HCT116 (cell line): ENCODE results near the gene URAD. TPM values are rescaled to one million over a fixed set of nuclear protein-coding genes. Genes with fewer than 3 reads are reported as not detected.

Source experiments
- ATAC-seq: fragments of 200-7000 bp; cut with Tn5 transposase; 2 replicates; pipeline ENCODE4 v1.9.1; 2020; ENCODE audit warnings: mild to moderate bottlenecking, moderate library complexity
- BruUV-seq: library from RNA; stranded (reverse); fragments of 400-500 nt; replicated peaks from 2 replicates; lab custom pipeline; 2021; lab: Mats Ljungman, UMichigan
- CTCF ChIA-PET: fragments of 300-600 bp; sonication (Branson Sonifier 250); formaldehyde crosslinking; loops from one replicate; lab custom pipeline; 2021; ENCODE audit warnings: antibody characterized with exemption; lab: Charles Lee
- POLR2A ChIA-PET: fragments of 300-600, 350-600 bp; sonication (Branson Sonifier 250); formaldehyde crosslinking; loops from one replicate; lab custom pipeline; 2021; ENCODE audit warnings: antibody characterized with exemption; lab: Charles Lee
- RAD21 ChIA-PET, 2 experiments: fragments of 300-600 bp; sonication (Branson Sonifier 250); formaldehyde crosslinking; loops; one replicate each; lab custom pipeline; 2023; ENCODE audit warnings: low total read pairs in 2 of 2; ENCODE audit not compliant: uncharacterized antibody in 2 of 2, unreplicated experiment in 2 of 2, low non-redundant PET in 1 of 2; lab: Charles Lee
- DNase-seq: peaks from one replicate; pipeline ENCODE4 v3.0.0-alpha.2; 2010; ENCODE audit warnings: low read depth, low spot score
- H2AFZ ChIP-seq: fragments of 200-600 bp; shearing (Covaris generic), sonication (generic); 2 replicates; pipeline ENCODE4 v1.6.1; 2017; ENCODE audit warnings: low read depth, mixed run types, mixed read lengths, antibody characterized with exemption, low read length; ENCODE audit not compliant: poor library complexity, severe bottlenecking
- H3K27ac ChIP-seq: 2 replicates; pipeline ENCODE4 v1.5.1; 2012; ENCODE audit warnings: low read depth, low read length
- H3K27me3 ChIP-seq: fragments of 200-600 bp; sonication (generic); 2 replicates; pipeline ENCODE4 v1.6.1; 2016; ENCODE audit warnings: mixed run types, low read length, mixed read lengths; ENCODE audit not compliant: insufficient read depth
- H3K36me3 ChIP-seq, 2 experiments: fragments of 200-500 bp in 1 of 2; fragments of 200-600 bp in 1 of 2; sonication (Bioruptor generic) in 1 of 2; sonication (generic) in 1 of 2; 2 replicates each; pipeline versions ENCODE4 v1.5.1 to v1.6.1; 2014 to 2016; ENCODE audit warnings: low read length in 2 of 2, inconsistent platforms in 1 of 2, mixed read lengths in 1 of 2, mixed run types in 1 of 2; ENCODE audit not compliant: insufficient read depth in 2 of 2, control insufficient read depth in 1 of 2
- H3K4me1 ChIP-seq, 2 experiments: fragments of 200-600 bp in 1 of 2; sonication (generic) in 1 of 2; 2 replicates each; pipeline versions ENCODE4 v1.5.1 to v1.6.1; 2012 to 2017; ENCODE audit warnings: low read length in 2 of 2, inconsistent platforms in 1 of 2, mild to moderate bottlenecking in 1 of 2, mixed read lengths in 1 of 2, mixed run types in 1 of 2, moderate library complexity in 1 of 2; ENCODE audit not compliant: insufficient read depth in 2 of 2, control insufficient read depth in 1 of 2
- H3K4me2 ChIP-seq: fragments of 200-600 bp; sonication (generic); 2 replicates; pipeline ENCODE4 v1.6.1; 2017; ENCODE audit warnings: mixed run types, low read length, mixed read lengths
- H3K4me3 ChIP-seq, 2 experiments: fragments of 200-600 bp in 1 of 2; sonication (generic) in 1 of 2; replicated peaks in 1 of 2; 2 replicates each; pipeline ENCODE4 v1.5.1; 2011 to 2016; ENCODE audit warnings: low read length in 2 of 2, control low read depth in 1 of 2, low read depth in 1 of 2, mild to moderate bottlenecking in 1 of 2, mixed read lengths in 1 of 2, mixed run types in 1 of 2
- H3K79me2 ChIP-seq: fragments of 200-600 bp; sonication (generic); 2 replicates; pipeline ENCODE4 v1.6.1; 2017; ENCODE audit warnings: mild to moderate bottlenecking, mixed run types, low read length, moderate library complexity, mixed read lengths; ENCODE audit not compliant: insufficient read depth
- H3K9ac ChIP-seq: fragments of 200-600 bp; sonication (generic); 2 replicates; pipeline ENCODE4 v1.6.1; 2016; ENCODE audit warnings: low read length, mixed read lengths
- H3K9me2 ChIP-seq: fragments of 200-600 bp; sonication (generic), shearing (Covaris generic); 2 replicates; pipeline ENCODE4 v1.6.1; 2017; ENCODE audit warnings: mixed run types, mild to moderate bottlenecking, moderate library complexity; ENCODE audit not compliant: insufficient read depth
- H3K9me3 ChIP-seq, 2 experiments: fragments of 200-500 bp in 1 of 2; fragments of 200-600 bp in 1 of 2; sonication (Bioruptor generic) in 1 of 2; sonication (generic) in 1 of 2; 2 replicates each; pipeline ENCODE4 v1.6.1; 2014 to 2017; ENCODE audit warnings: low read length in 2 of 2, mixed read lengths in 2 of 2, inconsistent platforms in 1 of 2, low read depth in 1 of 2, mild to moderate bottlenecking in 1 of 2, mixed run types in 1 of 2, moderate library complexity in 1 of 2; ENCODE audit not compliant: control insufficient read depth in 1 of 2, insufficient read depth in 1 of 2
- H4K20me1 ChIP-seq: fragments of 200-600 bp; sonication (generic), shearing (Covaris generic); 2 replicates; pipeline ENCODE4 v1.6.1; 2017; ENCODE audit warnings: mixed run types, mild to moderate bottlenecking, moderate library complexity; ENCODE audit not compliant: insufficient read depth
- ATF3 ChIP-seq: IDR thresholded peaks from 2 replicates; pipeline ENCODE4 v1.6.1; 2012
- CBX3 ChIP-seq: IDR thresholded peaks from 2 replicates; pipeline ENCODE4 v1.6.1; 2012; ENCODE audit warnings: low read depth
- CEBPB ChIP-seq: IDR thresholded peaks from 2 replicates; pipeline ENCODE4 v1.6.1; 2012; ENCODE audit warnings: low read depth
- EGR1 ChIP-seq: IDR thresholded peaks from 2 replicates; pipeline ENCODE4 v1.6.1; 2012; ENCODE audit warnings: low read depth
- EZH2 ChIP-seq: fragments of 200-600 bp; sonication (generic); IDR thresholded peaks from 2 replicates; pipeline ENCODE4 v1.6.1; 2017; ENCODE audit warnings: antibody characterized with exemption, mixed run types
- FOSL1 ChIP-seq: IDR thresholded peaks from 2 replicates; pipeline ENCODE4 v1.6.1; 2012; ENCODE audit warnings: low read depth
- JUND ChIP-seq: IDR thresholded peaks from 2 replicates; pipeline ENCODE4 v1.6.1; 2012
- MAX ChIP-seq: IDR thresholded peaks from 2 replicates; pipeline ENCODE4 v1.6.1; 2012
- POLR2A ChIP-seq: IDR thresholded peaks from 2 replicates; pipeline ENCODE4 v1.7.0; 2011; ENCODE audit warnings: borderline replicate concordance; ENCODE audit not compliant: insufficient read depth, insufficient read length; ENCODE audit errors: extremely low read depth
- POLR2AphosphoS5 ChIP-seq: IDR thresholded peaks from 2 replicates; pipeline ENCODE4 v1.6.1; 2011; ENCODE audit warnings: mild to moderate bottlenecking, low read depth, low read length, moderate library complexity
- RAD21 ChIP-seq: IDR thresholded peaks from 2 replicates; pipeline ENCODE4 v1.6.1; 2012; ENCODE audit warnings: low read depth, mild to moderate bottlenecking
- REST ChIP-seq: IDR thresholded peaks from 2 replicates; pipeline ENCODE4 v1.6.1; 2012; ENCODE audit warnings: low read depth
- SIN3A ChIP-seq: IDR thresholded peaks from 2 replicates; pipeline ENCODE4 v1.6.1; 2012; ENCODE audit warnings: low read depth
- SP1 ChIP-seq: IDR thresholded peaks from 2 replicates; pipeline ENCODE4 v1.6.1; 2012; ENCODE audit warnings: low read depth
- SRF ChIP-seq: IDR thresholded peaks from 2 replicates; pipeline ENCODE4 v1.6.1; 2012; ENCODE audit warnings: low read depth
- TCF7L2 ChIP-seq: IDR thresholded peaks from 2 replicates; pipeline ENCODE4 v1.7.0; 2011; ENCODE audit warnings: borderline replicate concordance, inconsistent platforms; ENCODE audit not compliant: insufficient read depth, insufficient read length; ENCODE audit errors: extremely low read depth
- YY1 ChIP-seq: IDR thresholded peaks from 2 replicates; pipeline ENCODE4 v1.6.1; 2011; ENCODE audit warnings: low read length, low read depth, moderate library complexity, mild to moderate bottlenecking; ENCODE audit not compliant: insufficient replicate concordance; ENCODE audit errors: extremely low read depth
- ZBTB33 ChIP-seq: IDR thresholded peaks from 2 replicates; pipeline ENCODE4 v1.6.1; 2011; ENCODE audit warnings: mild to moderate bottlenecking, low read length, moderate library complexity; ENCODE audit not compliant: insufficient replicate concordance; ENCODE audit errors: extremely low read depth
- ZFX ChIP-seq: fragments of 450-650 bp; IDR thresholded peaks from 2 replicates; pipeline ENCODE4 v1.6.1; 2017
- intact Hi-C: fragments of 100-400 bp; cut with micrococcal nuclease; formaldehyde crosslinking; loops from 2 replicates; pipeline ENCODE4 v1.10.0; 2022
- total RNA-seq: library from RNA; stranded (reverse); gene quantifications from one replicate; pipeline ENCODE4 v1.2.1, GENCODE V29; 2021; ENCODE audit not compliant: unreplicated experiment

The URAD gene
- total RNA-seq, 1 experiment from 2014 or later = not detected

GRCh38 chr13:27967203-27967735 is 21.2 kb downstream of the URAD start:
- H3K27ac ChIP-seq = peak overlapping the region; percentile 83
- peak overlapping the region; percentile 97 for H3K4me2 ChIP-seq
- intact Hi-C loops = loop anchor here (5.0 kb wide), 1 partner anchor 585 kb away; no protein-coding TSS in a partner anchor
- ChIA-PET POLR2A (no interaction called here), RAD21 (no interaction called here), CTCF (interaction anchor here (1.8 to 2.9 kb wide), 4 partner anchors 13 to 605 kb away, joined by 6 to 14 read pairs (median 12); no protein-coding TSS in a partner anchor)
- peaks cover 6 to 20% of the 10 kb centered on the region in 2 experiments; a peak in 3 of 4 replicates for H3K4me1 ChIP-seq
- no peaks in the 10 kb centered on the region for H3K9me3 ChIP-seq
- no peak overlapping the region for H2AFZ ChIP-seq
- no peaks in the 10 kb centered on the region for H4K20me1 ChIP-seq
- H3K27me3 ChIP-seq = no peaks in the 10 kb centered on the region
- peaks cover 40% of the 10 kb centered on the region for H3K79me2 ChIP-seq
- no peaks in the 10 kb centered on the region for H3K9me2 ChIP-seq
- BruUV-seq = TSS peak; percentile 37
- peak overlapping the region; percentile 81 to 84 for H3K4me3 ChIP-seq
- ATAC-seq = no peak
- H3K9ac ChIP-seq = peak overlapping the region; percentile 94
- no peak for DNase-seq
- TF ChIP-seq SRF = no peak
- TF ChIP-seq JUND = no peak
- no peak for TF ChIP-seq TCF7L2
- no peak for TF ChIP-seq POLR2A
- no peak for TF ChIP-seq SIN3A
- no peak for TF ChIP-seq EGR1
- no peak for TF ChIP-seq ATF3
- TF ChIP-seq POLR2AphosphoS5 = no peak
- no peak for TF ChIP-seq EZH2
- TF ChIP-seq ZBTB33 = no peak
- no peak for TF ChIP-seq ZFX
- no peak for TF ChIP-seq RAD21
- no peak for TF ChIP-seq FOSL1
- TF ChIP-seq YY1 = no peak
- TF ChIP-seq REST = no peak
- no peak for TF ChIP-seq CBX3
- TF ChIP-seq MAX = no peak
- no peak for TF ChIP-seq CEBPB
- no peak for TF ChIP-seq SP1
- peaks cover 0 to 4% of the 10 kb centered on the region in 2 experiments; a peak in 1 of 4 replicates for H3K36me3 ChIP-seq
